ENCODE measurements around the gene CBX6.

The CBX6 gene

DNA sequence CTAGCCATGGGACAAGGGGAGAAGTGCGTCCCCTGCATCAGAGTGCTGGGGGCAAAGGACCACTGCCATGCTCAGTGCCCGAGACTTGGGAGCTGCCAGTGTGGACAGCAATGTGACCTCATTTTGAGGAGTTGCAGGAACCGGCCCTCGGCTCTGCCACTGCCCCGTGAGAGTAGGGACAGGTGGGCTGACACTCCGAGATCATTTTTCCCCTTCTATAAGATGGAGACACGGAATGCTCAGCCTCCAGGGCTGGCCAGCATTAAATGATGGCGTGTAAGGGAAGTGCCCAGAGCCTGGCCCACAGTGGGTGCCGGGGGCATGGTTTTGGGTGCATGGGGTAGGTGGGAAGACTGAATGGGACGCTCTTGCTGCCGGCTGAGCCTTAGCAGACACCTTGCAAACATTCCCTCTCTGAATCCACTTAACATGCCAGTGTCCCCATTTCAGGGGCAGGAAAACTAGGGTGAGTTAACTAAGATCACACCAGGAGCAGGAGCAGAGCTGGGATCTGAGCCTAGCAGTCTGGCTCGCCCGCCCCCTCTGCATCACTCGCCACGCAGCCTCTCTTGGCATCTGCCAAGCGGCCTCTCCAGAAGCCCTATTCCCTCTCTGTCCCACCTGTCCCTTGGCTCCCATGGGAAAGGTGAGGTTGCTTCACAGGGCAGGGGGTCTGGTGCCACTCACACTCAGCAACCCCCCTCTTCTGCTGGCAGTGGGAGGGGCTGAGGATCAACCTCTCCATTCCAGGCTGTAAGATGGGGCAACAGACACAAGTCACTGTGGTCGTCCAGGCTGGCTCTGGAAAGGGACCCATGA, 41.8 kb downstream of the CBX6 start:
- TF ChIP-seq SNAI2 (CRISPR knock-in tag; IDR thresholded peaks at IDR 0.05) (no peak), ZNF565 (CRISPR knock-in tag; conservative IDR thresholded peaks at IDR 0.05; ENCODE audit: low read depth) (no peak), ARNTL (CRISPR knock-in tag; IDR thresholded peaks at IDR 0.05; ENCODE audit: borderline replicate concordance, low read depth) (no peak), ESRRG (CRISPR knock-in tag; IDR thresholded peaks at IDR 0.05) (no peak), ZC3H10 (CRISPR knock-in tag; IDR thresholded peaks at IDR 0.05) (no peak), ZNF8 (CRISPR knock-in tag; IDR thresholded peaks at IDR 0.05) (no peak), BACH2 (CRISPR knock-in tag; IDR thresholded peaks at IDR 0.05; ENCODE audit: borderline replicate concordance) (no peak), GLIS3 (CRISPR knock-in tag; IDR thresholded peaks at IDR 0.05) (no peak), TCF4 (CRISPR knock-in tag; IDR thresholded peaks at IDR 0.05; ENCODE audit: borderline replicate concordance) (no peak)
- TF ChIP-seq, protein P1, sequence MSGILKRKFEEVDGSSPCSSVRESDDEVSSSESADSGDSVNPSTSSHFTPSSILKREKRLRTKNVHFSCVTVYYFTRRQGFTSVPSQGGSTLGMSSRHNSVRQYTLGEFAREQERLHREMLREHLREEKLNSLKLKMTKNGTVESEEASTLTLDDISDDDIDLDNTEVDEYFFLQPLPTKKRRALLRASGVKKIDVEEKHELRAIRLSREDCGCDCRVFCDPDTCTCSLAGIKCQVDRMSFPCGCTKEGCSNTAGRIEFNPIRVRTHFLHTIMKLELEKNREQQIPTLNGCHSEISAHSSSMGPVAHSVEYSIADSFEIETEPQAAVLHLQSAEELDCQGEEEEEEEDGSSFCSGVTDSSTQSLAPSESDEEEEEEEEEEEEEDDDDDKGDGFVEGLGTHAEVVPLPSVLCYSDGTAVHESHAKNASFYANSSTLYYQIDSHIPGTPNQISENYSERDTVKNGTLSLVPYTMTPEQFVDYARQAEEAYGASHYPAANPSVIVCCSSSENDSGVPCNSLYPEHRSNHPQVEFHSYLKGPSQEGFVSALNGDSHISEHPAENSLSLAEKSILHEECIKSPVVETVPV (CRISPR knock-in tag; IDR thresholded peaks at IDR 0.05): no peak
- TF ChIP-seq, protein P2, sequence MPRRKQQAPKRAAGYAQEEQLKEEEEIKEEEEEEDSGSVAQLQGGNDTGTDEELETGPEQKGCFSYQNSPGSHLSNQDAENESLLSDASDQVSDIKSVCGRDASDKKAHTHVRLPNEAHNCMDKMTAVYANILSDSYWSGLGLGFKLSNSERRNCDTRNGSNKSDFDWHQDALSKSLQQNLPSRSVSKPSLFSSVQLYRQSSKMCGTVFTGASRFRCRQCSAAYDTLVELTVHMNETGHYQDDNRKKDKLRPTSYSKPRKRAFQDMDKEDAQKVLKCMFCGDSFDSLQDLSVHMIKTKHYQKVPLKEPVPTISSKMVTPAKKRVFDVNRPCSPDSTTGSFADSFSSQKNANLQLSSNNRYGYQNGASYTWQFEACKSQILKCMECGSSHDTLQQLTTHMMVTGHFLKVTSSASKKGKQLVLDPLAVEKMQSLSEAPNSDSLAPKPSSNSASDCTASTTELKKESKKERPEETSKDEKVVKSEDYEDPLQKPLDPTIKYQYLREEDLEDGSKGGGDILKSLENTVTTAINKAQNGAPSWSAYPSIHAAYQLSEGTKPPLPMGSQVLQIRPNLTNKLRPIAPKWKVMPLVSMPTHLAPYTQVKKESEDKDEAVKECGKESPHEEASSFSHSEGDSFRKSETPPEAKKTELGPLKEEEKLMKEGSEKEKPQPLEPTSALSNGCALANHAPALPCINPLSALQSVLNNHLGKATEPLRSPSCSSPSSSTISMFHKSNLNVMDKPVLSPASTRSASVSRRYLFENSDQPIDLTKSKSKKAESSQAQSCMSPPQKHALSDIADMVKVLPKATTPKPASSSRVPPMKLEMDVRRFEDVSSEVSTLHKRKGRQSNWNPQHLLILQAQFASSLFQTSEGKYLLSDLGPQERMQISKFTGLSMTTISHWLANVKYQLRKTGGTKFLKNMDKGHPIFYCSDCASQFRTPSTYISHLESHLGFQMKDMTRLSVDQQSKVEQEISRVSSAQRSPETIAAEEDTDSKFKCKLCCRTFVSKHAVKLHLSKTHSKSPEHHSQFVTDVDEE (CRISPR knock-in tag; IDR thresholded peaks at IDR 0.05): no peak
- no peak for ATAC-seq

DNA sequence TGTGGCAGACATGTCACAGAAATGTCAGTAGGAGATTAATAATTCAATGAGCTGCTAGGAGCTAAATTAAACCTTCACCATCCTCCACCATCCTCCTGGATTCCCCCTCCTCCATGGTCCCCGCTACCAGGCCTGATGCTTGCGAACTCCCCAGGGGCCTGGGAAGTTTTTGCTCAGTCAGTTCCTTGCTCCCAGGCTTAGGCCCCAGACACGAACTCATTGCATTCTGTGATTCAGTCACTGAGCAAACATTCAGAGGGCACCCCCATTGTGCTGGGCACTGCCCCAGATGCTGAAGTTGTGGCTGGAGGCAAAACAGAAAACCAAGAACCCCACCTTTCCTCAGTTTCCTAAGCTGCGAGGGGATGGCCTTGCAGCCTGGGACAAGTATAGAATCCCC, 42.5 kb downstream of the CBX6 start:
- no peak for TF ChIP-seq SNAI2 (CRISPR knock-in tag; IDR thresholded peaks at IDR 0.05)
- no peak for TF ChIP-seq ZNF70 (CRISPR knock-in tag; IDR thresholded peaks at IDR 0.05)
- no peak for TF ChIP-seq ZNF8 (CRISPR knock-in tag; IDR thresholded peaks at IDR 0.05)
- ATAC-seq: no peak

DNA sequence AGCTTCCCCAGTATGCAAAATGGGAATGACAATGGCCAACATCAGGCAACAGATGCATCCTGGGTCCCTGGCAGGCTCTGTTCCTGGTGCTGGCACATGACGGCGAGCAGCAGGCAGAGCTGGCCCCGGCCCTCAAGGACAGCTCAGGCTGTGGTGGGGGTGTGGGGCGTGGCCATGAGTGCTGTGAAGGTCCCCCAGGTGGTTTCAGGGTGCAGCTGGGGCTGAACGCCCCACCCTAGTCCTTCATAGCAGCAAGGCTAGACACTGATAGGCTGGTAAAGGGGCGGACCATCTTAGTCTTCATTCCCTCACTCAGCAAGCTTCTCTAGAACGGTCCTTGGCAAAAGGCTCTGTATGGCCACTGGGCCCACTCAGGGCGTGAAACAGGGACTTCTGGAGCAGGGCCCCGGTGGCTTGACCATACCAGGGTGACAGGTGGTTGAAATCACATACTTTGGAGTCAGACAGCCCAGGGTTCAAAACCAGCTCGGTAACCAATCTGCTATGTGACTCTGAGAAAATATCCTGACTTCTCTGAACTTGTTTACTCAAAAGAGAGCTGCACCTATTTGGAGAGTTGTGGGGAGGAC, 43.3 kb downstream of the CBX6 start:
- TF ChIP-seq, protein P1 (CRISPR knock-in tag; IDR thresholded peaks at IDR 0.05): no peak
- TF ChIP-seq ZNF8 (CRISPR knock-in tag; IDR thresholded peaks at IDR 0.05): no peak
- TF ChIP-seq ZNF70 (CRISPR knock-in tag; IDR thresholded peaks at IDR 0.05): no peak
- TF ChIP-seq, protein P3, sequence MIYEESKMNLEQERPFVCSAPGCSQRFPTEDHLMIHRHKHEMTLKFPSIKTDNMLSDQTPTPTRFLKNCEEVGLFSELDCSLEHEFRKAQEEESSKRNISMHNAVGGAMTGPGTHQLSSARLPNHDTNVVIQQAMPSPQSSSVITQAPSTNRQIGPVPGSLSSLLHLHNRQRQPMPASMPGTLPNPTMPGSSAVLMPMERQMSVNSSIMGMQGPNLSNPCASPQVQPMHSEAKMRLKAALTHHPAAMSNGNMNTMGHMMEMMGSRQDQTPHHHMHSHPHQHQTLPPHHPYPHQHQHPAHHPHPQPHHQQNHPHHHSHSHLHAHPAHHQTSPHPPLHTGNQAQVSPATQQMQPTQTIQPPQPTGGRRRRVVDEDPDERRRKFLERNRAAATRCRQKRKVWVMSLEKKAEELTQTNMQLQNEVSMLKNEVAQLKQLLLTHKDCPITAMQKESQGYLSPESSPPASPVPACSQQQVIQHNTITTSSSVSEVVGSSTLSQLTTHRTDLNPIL (CRISPR knock-in tag; IDR thresholded peaks at IDR 0.05; ENCODE audit: low read depth): no peak
- TF ChIP-seq, protein P4, sequence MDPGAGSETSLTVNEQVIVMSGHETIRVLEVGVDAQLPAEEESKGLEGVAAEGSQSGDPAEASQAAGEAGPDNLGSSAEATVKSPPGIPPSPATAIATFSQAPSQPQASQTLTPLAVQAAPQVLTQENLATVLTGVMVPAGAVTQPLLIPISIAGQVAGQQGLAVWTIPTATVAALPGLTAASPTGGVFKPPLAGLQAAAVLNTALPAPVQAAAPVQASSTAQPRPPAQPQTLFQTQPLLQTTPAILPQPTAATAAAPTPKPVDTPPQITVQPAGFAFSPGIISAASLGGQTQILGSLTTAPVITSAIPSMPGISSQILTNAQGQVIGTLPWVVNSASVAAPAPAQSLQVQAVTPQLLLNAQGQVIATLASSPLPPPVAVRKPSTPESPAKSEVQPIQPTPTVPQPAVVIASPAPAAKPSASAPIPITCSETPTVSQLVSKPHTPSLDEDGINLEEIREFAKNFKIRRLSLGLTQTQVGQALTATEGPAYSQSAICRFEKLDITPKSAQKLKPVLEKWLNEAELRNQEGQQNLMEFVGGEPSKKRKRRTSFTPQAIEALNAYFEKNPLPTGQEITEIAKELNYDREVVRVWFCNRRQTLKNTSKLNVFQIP (CRISPR knock-in tag; IDR thresholded peaks at IDR 0.05; ENCODE audit: borderline replicate concordance, low read depth): no peak
- TF ChIP-seq OSR1 (CRISPR knock-in tag; IDR thresholded peaks at IDR 0.05): no peak
- no peak for TF ChIP-seq ISL1 (CRISPR knock-in tag; IDR thresholded peaks at IDR 0.05)
- TF ChIP-seq ZFP30 (CRISPR knock-in tag; IDR thresholded peaks at IDR 0.05): no peak
- no peak for ATAC-seq

DNA sequence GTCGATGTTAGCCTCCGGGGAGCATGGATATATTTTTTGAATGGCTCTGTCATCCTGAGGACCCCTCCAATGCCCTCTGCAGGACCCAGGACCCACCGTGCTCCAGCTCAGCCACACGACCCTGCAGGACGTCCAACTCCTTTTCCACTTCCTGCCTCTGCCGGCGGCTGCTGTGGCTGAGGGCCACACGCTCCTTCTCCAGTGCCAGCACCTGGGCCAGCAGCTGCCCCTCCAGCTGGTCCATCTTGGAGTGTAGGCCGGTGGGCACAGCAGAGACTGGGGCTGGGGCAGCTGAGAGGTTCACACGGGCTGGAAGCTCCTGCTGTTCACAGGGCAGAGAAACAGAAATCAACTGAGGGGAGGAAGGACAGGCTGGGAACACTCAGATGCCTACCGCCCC, 43.8 kb downstream of the CBX6 start:
- ATAC-seq: no peak
- TF ChIP-seq RARB (CRISPR knock-in tag; IDR thresholded peaks at IDR 0.05) (no peak), TOX (CRISPR knock-in tag; IDR thresholded peaks at IDR 0.05; ENCODE audit: borderline replicate concordance) (no peak), SNAI2 (CRISPR knock-in tag; IDR thresholded peaks at IDR 0.05) (no peak), ZNF8 (CRISPR knock-in tag; IDR thresholded peaks at IDR 0.05) (no peak), GLIS3 (CRISPR knock-in tag; IDR thresholded peaks at IDR 0.05) (no peak), ZFP30 (CRISPR knock-in tag; IDR thresholded peaks at IDR 0.05) (no peak), PPARA (CRISPR knock-in tag; IDR thresholded peaks at IDR 0.05; ENCODE audit: borderline replicate concordance) (no peak), BACH2 (CRISPR knock-in tag; IDR thresholded peaks at IDR 0.05; ENCODE audit: borderline replicate concordance) (no peak)
- TF ChIP-seq, protein P1 (CRISPR knock-in tag; IDR thresholded peaks at IDR 0.05): no peak
- TF ChIP-seq, protein P4 (CRISPR knock-in tag; IDR thresholded peaks at IDR 0.05; ENCODE audit: borderline replicate concordance, low read depth): no peak
- TF ChIP-seq, protein P3 (CRISPR knock-in tag; IDR thresholded peaks at IDR 0.05; ENCODE audit: low read depth): no peak
